ENCODE data around the gene P2RY4.
"Not testable (repeated sequence)": the region's sequence is repeated elsewhere in the genome, so short reads cannot be mapped to it uniquely, and the experiment has no call there.

P2RY4 gene

DNA sequence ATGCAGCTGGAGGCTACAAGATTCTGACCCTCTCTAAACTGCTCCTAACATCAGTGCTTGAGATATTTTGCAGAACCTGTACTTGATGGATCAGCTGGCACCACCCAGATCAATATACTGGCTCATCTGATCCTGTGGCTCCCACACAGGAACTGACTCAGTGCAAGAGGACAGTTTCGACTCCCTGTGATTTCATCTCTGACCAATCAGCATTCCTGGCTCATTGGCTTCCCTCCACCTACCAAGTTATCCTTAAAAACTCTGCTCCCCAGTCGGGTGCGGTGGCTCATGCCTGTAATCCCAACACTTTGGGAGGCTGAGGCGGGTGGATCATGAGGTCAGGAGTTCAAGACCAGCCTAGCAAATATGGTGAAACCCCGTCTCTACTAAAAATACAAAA, 16.4 kb downstream of the P2RY4 start:
- not testable (repeated sequence) for DNase-seq (ENCODE audit: low read depth)

DNA sequence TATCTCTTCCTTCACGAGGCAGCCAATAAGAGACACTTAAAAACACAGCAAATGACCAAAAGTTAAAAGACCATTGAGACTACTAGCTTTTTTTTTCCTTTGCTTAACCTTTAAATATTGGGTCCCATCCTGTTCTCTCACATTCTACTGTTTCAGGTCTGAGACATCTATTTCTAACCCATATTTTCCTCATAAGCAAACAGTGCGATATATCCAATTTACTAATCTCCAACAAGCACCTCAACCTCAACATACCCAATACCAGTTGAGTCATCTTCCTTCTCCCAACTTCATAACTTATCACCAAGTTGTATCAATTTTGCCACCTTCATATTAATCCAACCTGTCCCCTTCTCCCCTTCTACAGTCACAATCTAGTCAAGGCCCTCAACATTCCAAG, 18.5 kb downstream of the P2RY4 start:
- no peak for DNase-seq (ENCODE audit: low read depth)

DNA sequence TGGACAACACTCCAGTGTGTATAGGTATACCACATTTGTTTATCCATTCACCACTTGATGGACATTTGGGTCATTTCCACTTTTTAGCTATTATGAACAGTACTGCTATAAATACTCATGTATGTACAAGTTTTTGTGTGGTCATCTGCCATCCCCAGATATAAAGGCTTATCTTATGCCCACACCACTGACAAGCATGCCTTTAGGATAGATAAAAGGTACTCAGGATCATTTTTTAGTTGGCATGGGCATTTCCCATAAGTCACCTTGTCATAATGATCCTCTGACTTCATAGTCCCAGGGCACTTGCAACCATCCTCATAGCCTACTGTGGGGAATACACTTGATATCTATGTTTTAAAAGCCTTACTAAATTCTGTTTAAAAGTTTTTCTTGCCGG, 19.3 kb downstream of the P2RY4 start:
- DNase-seq (ENCODE audit: low read depth) = no peak

- no peak for DNase-seq (ENCODE audit: low read depth)
Measured at GRCh38 chrX:70234355-70234754, 25.6 kb downstream of the P2RY4 start, which contains the start of gene AWAT1. Gene AWAT1, plus strand, starts transcription at chrX:70234655. Its CDS starts 41 bp downstream, at chrX:70234696.

GRCh38 chrX:70231666-70232065, 28.3 kb downstream of the P2RY4 start:
- DNase-seq (ENCODE audit: low read depth) = no peak

- no peak for DNase-seq (ENCODE audit: low read depth)
Measured at GRCh38 chrX:70226687-70227086, 33.3 kb downstream of the P2RY4 start.

- no peak for DNase-seq (ENCODE audit: low read depth)
Measured at GRCh38 chrX:70226048-70226447, 34.0 kb downstream of the P2RY4 start.

GRCh38 chrX:70219938-70220764, 39.9 kb downstream of the P2RY4 start:
- DNase-seq (ENCODE audit: low read depth) = no peak

- DNase-seq (ENCODE audit: low read depth) = not testable (repeated sequence)
Measured at GRCh38 chrX:70209570-70209969, 50.4 kb downstream of the P2RY4 start.

GRCh38 chrX:70208479-70208878, 51.5 kb downstream of the P2RY4 start:
- DNase-seq (ENCODE audit: low read depth) = no peak

All from stimulated activated CD8-positive, alpha-beta memory T cell treated with anti-CD3 and anti-CD28 coated beads, Interleukin-15, amount 100 ng/mL, for 1 hour (primary cell).